ENCODE measurements around the gene IFIT2.

DNA sequence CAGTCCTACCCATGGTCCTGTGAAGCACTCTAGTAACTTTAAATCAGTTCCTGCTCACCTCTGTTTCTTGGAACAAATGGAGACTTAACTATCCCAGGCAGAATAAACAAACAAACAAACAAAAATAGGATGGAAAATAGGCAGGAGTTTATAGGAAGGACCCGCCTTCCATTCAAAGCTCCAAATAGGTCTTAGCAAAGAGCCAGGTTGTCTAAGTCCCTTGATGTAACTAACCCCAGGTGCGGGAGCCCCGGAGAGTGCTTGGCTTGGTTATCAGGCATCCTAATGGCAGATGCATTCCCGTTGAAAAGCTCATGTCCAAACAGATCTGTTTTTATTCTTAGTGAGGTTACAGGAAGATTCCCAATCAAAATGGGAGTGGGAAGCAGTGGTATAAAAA lies 2.2 kb downstream of the IFIT2 start:
- TF ChIP-seq, protein P1, sequence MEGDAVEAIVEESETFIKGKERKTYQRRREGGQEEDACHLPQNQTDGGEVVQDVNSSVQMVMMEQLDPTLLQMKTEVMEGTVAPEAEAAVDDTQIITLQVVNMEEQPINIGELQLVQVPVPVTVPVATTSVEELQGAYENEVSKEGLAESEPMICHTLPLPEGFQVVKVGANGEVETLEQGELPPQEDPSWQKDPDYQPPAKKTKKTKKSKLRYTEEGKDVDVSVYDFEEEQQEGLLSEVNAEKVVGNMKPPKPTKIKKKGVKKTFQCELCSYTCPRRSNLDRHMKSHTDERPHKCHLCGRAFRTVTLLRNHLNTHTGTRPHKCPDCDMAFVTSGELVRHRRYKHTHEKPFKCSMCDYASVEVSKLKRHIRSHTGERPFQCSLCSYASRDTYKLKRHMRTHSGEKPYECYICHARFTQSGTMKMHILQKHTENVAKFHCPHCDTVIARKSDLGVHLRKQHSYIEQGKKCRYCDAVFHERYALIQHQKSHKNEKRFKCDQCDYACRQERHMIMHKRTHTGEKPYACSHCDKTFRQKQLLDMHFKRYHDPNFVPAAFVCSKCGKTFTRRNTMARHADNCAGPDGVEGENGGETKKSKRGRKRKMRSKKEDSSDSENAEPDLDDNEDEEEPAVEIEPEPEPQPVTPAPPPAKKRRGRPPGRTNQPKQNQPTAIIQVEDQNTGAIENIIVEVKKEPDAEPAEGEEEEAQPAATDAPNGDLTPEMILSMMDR (IDR thresholded peaks at IDR 0.05), result no peak
- no peak for TF ChIP-seq POLR2AphosphoS5 (IDR thresholded peaks at IDR 0.05)
